ENCODE data around the gene CYSRT1. TPM values are rescaled to one million over a fixed set of nuclear protein-coding genes. Genes with fewer than 3 reads are reported as not detected.

Gene CYSRT1
- total RNA-seq, 2 experiments from 2014 or later: 1.7 to 2.9 TPM

DNA sequence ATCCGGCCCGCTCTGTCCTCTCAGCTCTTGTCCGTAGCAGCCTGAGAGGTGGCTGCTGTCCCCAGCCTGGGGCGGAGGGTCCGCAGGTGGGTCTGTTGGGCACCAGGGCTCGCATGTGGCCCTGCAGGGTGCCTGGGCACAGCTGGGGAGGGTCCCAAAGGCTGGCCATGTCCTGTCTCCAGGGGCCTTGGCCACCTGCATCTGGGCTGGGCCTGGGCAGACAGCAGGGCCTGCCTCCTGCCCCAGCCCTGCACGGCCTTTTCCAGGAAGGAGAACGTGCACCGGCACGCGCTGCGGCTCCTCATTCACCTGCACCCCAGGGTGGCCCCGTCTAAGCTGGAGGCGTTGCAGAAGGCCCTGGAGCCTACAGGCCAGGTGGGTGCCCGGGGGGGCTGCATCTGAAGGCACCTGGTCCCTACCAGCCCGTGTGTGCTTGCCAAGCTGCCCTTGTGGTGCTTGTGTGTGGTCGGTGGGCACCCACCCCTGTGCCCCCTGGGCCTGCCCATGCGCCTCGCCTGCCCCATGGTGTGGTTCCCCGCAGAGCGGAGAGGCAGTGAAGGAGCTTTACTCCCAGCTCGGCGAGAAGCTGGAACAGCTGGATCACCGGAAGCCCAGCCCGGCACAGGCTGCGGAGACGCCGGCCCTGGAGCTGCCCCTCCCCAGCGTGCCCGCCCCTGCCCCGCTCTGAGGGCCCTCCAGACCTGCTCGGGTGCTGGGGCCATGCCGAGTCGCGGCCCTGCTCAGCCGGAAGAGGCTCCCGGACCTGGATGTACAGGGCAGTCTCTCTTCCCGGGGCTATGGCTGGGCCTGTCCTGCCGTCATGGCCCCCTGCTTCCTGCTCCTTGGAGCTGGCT is 47.5 kb downstream of the CYSRT1 start:
- POLR2A ChIA-PET: no interaction called here
- H3K79me2 ChIP-seq (ENCODE audit: insufficient read depth, low read depth, low read length): peaks cover 8% of the 10 kb centered on the region; the same call in 1 of the 2 replicates
- DNase-seq (ENCODE audit: low spot score): no peak
- no peaks in the 10 kb centered on the region for H4K20me1 ChIP-seq (ENCODE audit: insufficient read depth, low read length)
- no peak overlapping the region for H3K4me3 ChIP-seq (ENCODE audit: low read depth, low read length, poor library complexity, severe bottlenecking)
- no peak overlapping the region for H2AFZ ChIP-seq (ENCODE audit: low read length)
- H3K36me3 ChIP-seq (ENCODE audit: insufficient read depth, low read length): peaks cover 42% of the 10 kb centered on the region; the same call in 1 of the 2 replicates
- intact Hi-C loops (cut with micrococcal nuclease; ENCODE audit: unreplicated experiment): no loop called here
- BruUV-seq (replicated peaks): TSS peak; percentile 53
- no peak overlapping the region for H3K27ac ChIP-seq (ENCODE audit: low read depth, low read length, poor library complexity, severe bottlenecking)
- H3K9me2 ChIP-seq (ENCODE audit: insufficient read depth, low read length): no peaks in the 10 kb centered on the region
- CTCF ChIA-PET (ENCODE audit: unreplicated experiment): no interaction called here
- H3K4me2 ChIP-seq (ENCODE audit: low read length): no peak overlapping the region
- H3K9me3 ChIP-seq (ENCODE audit: low read length): no peaks in the 10 kb centered on the region
- TF ChIP-seq EZH2phosphoT487 (IDR thresholded peaks at IDR 0.05; ENCODE audit: borderline replicate concordance, low read depth, low read length): no peak
- TF ChIP-seq CTCF (conservative IDR thresholded peaks at IDR 0.05; ENCODE audit: low read length): no peak
- H3K4me1 ChIP-seq (ENCODE audit: insufficient read depth, low read length, poor library complexity, severe bottlenecking): peaks cover 79% of the 10 kb centered on the region

DNA sequence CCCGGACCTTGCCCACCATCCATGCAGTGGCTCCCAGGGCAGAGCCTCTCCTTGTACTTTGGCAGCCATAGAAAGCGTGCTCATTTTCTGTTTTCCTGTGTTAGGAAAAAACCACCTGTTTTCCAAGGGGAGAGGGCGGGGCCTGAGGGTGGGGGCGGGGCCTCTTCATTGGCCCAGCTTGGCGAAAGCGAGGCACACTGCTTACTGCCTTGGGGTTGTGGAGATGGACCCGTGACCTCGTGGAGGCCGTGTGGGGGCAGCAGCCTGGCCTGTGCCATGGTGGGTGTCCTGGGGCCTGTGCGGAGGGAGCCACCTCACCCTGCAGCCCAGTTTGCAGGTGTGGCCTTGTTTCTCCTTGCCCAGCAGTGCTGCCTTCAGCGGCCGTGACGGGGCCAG is 48.1 kb downstream of the CYSRT1 start:
- Histone ChIP-seq H3K79me2 (ENCODE audit: insufficient read depth, low read depth, low read length) (peaks cover 8% of the 10 kb centered on the region; the same call in 1 of the 2 replicates), H4K20me1 (ENCODE audit: insufficient read depth, low read length) (no peaks in the 10 kb centered on the region), H3K4me1 (ENCODE audit: insufficient read depth, low read length, poor library complexity, severe bottlenecking) (peaks cover 79% of the 10 kb centered on the region), H3K36me3 (ENCODE audit: insufficient read depth, low read length) (peaks cover 39% of the 10 kb centered on the region; the same call in 1 of the 2 replicates), H3K9me2 (ENCODE audit: insufficient read depth, low read length) (no peaks in the 10 kb centered on the region), H3K4me3 (ENCODE audit: low read depth, low read length, poor library complexity, severe bottlenecking) (no peak overlapping the region), H3K27ac (ENCODE audit: low read depth, low read length, poor library complexity, severe bottlenecking) (no peak overlapping the region), H3K4me2 (ENCODE audit: low read length) (no peak overlapping the region; the same call in 1 of the 2 replicates), H3K9me3 (ENCODE audit: low read length) (no peaks in the 10 kb centered on the region), H2AFZ (ENCODE audit: low read length) (no peak overlapping the region)
- DNase-seq (ENCODE audit: low spot score): no peak
- CTCF ChIA-PET (ENCODE audit: unreplicated experiment): no interaction called here
- intact Hi-C loops (cut with micrococcal nuclease; ENCODE audit: unreplicated experiment): no loop called here
- no TSS peak for BruUV-seq (replicated peaks)
- no peak for TF ChIP-seq EZH2phosphoT487 (IDR thresholded peaks at IDR 0.05; ENCODE audit: borderline replicate concordance, low read depth, low read length)
- no peak for TF ChIP-seq CTCF (conservative IDR thresholded peaks at IDR 0.05; ENCODE audit: low read length)
- POLR2A ChIA-PET: no interaction called here

Data from OCI-LY7 (cell line).